ENCODE results near the gene SLC22A7. TPM values are rescaled to one million over a fixed set of nuclear protein-coding genes. Genes with fewer than 3 reads are reported as not detected.

Gene SLC22A7
- total RNA-seq, 1 experiment from 2014 or later: not detected

DNA sequence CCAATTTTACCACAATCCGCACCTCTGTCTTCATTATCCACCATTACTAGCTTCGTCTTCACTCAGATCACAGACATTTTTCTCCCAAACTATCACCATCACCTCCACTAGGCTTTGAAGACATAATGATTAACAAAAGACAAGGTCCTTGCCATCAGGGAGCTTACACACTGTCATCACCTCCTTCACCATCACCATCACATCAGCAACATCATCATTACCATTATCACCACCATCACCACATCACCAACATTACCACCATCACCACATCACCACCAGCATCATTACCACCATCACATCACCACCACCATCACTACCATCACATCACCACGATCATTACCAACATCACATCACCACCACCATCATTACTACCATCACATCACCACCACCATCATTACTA lies 4.4 kb upstream of the SLC22A7 start:
- Mint-ChIP-seq H3K27ac (no peak overlapping the region), H3K9me3 (no peaks in the 10 kb centered on the region), H3K27me3 (ENCODE audit: low read depth) (peaks cover 11% of the 10 kb centered on the region), H3K4me3 (no peak overlapping the region), H3K36me3 (ENCODE audit: insufficient read depth in 1 of 3, low read depth in 3 of 3) (no peaks in the 10 kb centered on the region), H3K4me1 (peaks cover 8% of the 10 kb centered on the region in 2 experiments)
- no peak overlapping the region for H2AK5ac ChIP-seq (ENCODE audit: insufficient read length, low read length)
- H3K79me2 ChIP-seq (ENCODE audit: insufficient read depth, low read length): no peaks in the 10 kb centered on the region
- H3K4ac ChIP-seq (ENCODE audit: low read depth, low read length): no peak overlapping the region
- no peak overlapping the region for H3K18ac ChIP-seq (ENCODE audit: insufficient read length, low read depth, low read length)
- no peak overlapping the region for H2BK12ac ChIP-seq (ENCODE audit: insufficient read length, low read depth, low read length)
- no peaks in the 10 kb centered on the region for H3K27me3 ChIP-seq (ENCODE audit: insufficient read depth, low read length)
- H3K79me1 ChIP-seq (ENCODE audit: insufficient read depth, low read depth, low read length, poor library complexity, severe bottlenecking): no peaks in the 10 kb centered on the region
- TF ChIP-seq, protein P1, sequence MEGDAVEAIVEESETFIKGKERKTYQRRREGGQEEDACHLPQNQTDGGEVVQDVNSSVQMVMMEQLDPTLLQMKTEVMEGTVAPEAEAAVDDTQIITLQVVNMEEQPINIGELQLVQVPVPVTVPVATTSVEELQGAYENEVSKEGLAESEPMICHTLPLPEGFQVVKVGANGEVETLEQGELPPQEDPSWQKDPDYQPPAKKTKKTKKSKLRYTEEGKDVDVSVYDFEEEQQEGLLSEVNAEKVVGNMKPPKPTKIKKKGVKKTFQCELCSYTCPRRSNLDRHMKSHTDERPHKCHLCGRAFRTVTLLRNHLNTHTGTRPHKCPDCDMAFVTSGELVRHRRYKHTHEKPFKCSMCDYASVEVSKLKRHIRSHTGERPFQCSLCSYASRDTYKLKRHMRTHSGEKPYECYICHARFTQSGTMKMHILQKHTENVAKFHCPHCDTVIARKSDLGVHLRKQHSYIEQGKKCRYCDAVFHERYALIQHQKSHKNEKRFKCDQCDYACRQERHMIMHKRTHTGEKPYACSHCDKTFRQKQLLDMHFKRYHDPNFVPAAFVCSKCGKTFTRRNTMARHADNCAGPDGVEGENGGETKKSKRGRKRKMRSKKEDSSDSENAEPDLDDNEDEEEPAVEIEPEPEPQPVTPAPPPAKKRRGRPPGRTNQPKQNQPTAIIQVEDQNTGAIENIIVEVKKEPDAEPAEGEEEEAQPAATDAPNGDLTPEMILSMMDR (conservative IDR thresholded peaks at IDR 0.05): no peak
- H3K23ac ChIP-seq (ENCODE audit: insufficient read length, low read depth, low read length): no peak overlapping the region
- H2BK15ac ChIP-seq (ENCODE audit: low read depth, low read length): no peak overlapping the region
- no peaks in the 10 kb centered on the region for H3K9me3 ChIP-seq (ENCODE audit: control insufficient read depth, low read depth, low read length)
- H3K9ac ChIP-seq (ENCODE audit: extremely low read depth, insufficient read length, low read length): no peak overlapping the region
- WGBS (ENCODE audit: extremely low coverage, insufficient read length, low lambda C conversion rate): 100% methylated on average over 3 of the region's 3 CpGs
- no peak overlapping the region for H2BK20ac ChIP-seq (ENCODE audit: low read depth, low read length, poor library complexity, severe bottlenecking)
- peaks cover 4% of the 10 kb centered on the region for H4K20me1 ChIP-seq (ENCODE audit: control insufficient read depth, insufficient read depth, insufficient read length)
- H4K5ac ChIP-seq (ENCODE audit: insufficient read length, low read depth, low read length): no peak overlapping the region
- no peaks in the 10 kb centered on the region for H3K4me1 ChIP-seq (ENCODE audit: insufficient read depth, low read length)
- no peak overlapping the region for H2BK120ac ChIP-seq (ENCODE audit: low read depth, low read length, poor library complexity, severe bottlenecking)
- no peak for DNase-seq
- H3T11ph ChIP-seq (ENCODE audit: low read length): no peak overlapping the region
- H2AFZ ChIP-seq (ENCODE audit: low read length): no peak overlapping the region
- no peak overlapping the region for H3K56ac ChIP-seq (ENCODE audit: insufficient read length, low read depth, low read length)
- no peak overlapping the region for H3K4me2 ChIP-seq (ENCODE audit: insufficient read depth, insufficient read length, low read length)
- H4K91ac ChIP-seq (ENCODE audit: insufficient read length, low read depth, low read length): no peak overlapping the region
- H3K23me2 ChIP-seq (ENCODE audit: insufficient read length, low read depth, low read length, poor library complexity, severe bottlenecking): no peaks in the 10 kb centered on the region
- H2BK5ac ChIP-seq (ENCODE audit: insufficient read length, low read length): no peak overlapping the region
- no peak overlapping the region for H4K8ac ChIP-seq (replicated peaks; ENCODE audit: insufficient read length, low read depth, low read length)
- no peak overlapping the region for H3K14ac ChIP-seq (ENCODE audit: insufficient read depth, low read length)
- no peak overlapping the region for H3K27ac ChIP-seq (ENCODE audit: insufficient read length, low read depth, low read length)

Data from H9 (cell line).